Kidney capillary endothelial cell (primary cell): ENCODE data around the gene SLTM.
"Not testable (repeated sequence)": the region's sequence is repeated elsewhere in the genome, so short reads cannot be mapped to it uniquely, and the experiment has no call there.

Source experiments
- DNase-seq: peaks from one replicate; pipeline ENCODE4 v3.0.0-alpha.2; 2018; ENCODE audit warnings: low spot score

Gene SLTM

DNA sequence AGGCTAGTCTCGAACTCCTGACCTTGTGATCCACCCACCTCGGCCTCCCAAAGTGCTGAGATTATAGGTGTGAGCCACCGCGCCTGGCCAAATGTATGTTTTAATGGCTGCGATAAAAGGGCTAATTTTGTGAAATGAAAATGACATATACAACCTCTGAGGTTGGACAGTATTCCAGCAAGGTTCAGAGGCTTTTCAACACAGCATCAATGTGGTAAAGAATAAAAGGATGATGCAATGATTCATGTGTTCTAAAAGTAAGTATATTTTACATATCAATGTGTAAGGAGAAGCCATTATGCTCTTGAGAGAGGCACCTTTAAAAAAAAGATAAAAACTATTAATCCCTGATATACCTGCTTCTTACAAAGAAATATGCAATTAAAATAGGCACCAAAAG is 6.7 kb downstream of the SLTM start:
- DNase-seq = no peak

DNA sequence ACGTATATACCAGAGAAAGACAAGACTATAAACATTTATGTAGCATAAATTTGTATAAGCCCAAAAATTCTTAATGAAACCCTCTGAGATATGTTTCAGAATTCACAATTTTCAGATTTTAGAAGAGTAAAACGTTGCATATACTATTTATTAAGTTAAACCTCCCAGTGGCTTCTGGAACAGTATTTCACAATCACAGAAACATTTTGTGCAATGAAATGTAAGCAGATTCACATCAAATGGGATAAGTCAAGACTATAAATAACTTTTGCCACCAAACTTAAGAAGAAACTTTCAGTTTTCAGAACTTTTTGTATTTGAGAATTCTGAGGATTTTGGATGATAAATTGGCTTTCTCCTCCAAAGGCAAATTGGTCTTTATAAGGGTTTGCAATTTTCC is 9.2 kb downstream of the SLTM start:
- no peak for DNase-seq

DNA sequence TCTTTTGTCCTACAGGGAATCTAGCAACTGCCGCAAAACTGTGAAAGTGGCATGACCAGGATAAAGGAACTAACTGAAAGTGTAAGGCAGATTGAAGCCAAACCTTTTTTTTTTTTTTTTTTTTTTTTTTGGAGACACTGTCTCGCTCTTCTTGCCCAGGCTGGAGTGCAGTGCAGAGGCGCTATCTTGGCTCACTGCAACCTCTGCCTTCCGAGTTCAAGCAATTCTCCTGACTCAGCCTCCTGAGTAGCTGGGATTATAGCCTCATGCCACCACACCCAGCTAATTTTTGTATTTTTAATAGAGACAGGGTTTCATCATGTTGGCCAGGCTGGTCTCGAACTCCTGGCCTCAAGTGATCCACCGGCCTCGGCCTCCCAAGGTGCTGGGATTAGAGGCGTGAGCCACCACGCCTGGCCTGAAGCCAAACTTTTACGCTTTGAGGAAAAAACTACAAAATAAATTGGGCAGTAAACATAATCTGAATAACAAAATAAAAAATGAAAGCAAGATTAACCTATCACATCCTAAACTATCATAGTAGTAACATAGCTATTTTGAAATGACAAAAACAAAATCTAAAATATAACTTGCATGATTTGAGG is 9.7 kb downstream of the SLTM start:
- DNase-seq = no peak

DNA sequence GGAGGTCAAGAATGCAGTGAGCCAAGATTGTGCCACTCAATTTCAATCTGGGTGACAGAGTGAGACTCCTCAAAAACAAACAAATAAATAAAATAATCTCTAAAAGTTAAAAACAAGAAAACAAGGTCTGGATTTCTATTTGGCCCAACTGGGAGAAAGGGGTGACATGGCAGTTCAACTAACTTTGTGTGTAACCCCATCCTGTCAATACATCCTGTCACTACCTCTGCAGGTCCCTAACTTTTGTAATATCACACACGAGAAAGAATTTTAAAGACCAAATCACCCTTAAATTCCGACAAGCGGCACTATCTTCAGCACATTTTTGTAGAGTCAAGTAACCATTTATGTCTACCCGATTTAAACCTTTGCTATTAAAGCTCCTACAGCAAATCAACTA is 10.2 kb downstream of the SLTM start:
- no peak for DNase-seq

DNA sequence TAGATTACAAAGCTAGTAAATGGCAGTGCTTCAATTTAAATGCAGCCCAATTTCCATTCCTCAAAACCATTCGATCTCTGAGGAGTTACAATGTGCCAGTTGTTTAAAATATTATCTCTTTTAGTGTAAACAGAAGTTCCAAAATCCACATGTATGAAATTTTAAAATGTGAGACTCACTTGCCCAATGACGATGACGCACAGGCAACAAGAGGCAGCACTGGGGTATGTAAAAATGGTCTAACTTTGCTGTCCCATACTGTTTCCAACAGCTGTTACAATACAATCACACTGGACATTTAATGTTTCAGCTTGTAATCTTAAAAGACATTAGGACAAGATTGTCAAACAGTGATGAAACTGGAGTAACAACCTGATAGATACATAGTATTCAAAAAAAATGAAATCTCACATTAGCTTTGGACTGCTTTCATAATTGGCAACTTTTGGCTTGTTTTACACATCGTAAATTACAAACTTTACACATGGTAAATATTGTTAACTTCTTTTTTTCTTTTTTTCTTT is 12.2 kb downstream of the SLTM start:
- no peak for DNase-seq

DNA sequence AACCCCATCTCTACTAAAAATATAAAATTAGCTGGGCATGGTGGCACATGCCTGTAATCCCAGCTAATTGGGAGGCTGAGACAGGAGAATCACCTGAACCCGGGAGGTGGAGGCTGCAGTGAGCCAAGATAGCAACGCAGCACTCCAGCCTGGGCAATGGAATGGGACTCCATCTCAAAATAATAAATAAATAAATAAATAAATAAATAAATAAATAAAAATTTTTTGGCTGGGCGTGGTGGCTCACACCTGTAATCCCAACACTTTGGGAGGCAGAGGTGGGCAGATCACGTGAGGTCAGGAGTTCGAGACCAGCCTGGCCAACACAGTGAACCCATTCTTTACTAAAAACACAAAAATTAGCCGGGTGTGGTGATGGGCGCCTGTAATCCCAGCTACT is 13.0 kb downstream of the SLTM start:
- DNase-seq = not testable (repeated sequence)

DNA sequence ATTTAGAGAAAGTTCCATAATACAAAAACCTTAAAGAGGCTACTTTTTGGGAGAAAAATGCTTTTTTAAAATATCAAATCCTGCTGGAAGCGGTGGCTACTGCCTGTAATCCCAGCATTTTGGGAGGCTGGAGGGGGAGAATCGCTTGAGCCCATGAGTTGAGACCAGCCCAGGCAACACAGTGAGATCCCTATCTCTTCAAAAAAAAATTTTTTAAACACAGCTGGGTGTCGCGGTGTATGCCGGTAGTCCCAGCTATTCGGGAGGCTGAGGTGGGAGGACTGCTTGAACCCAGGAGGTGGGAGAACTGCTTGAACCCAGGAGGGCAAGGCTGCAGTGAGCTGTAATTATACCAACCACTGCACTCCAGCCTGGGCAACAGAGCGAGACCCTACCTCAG is 14.2 kb downstream of the SLTM start:
- no peak for DNase-seq

DNA sequence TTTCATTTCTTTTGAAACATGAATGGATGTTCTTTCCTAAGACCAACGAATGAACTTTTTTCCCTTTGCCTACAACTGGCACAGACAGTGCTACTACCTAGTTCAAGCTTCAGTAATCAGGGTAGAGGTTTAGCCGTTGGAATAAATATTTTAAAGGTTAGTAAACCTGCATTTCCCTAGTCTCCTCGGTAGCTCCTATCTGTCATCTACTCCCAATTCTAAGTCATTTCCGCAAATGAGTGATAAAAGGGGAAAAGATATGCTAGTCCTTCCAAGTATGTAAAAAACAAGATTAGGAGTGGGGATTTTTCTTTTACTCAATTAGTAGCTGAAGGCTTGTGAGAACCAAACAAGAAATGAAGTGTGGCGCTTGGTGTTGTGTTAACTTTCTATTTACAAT is 15.2 kb downstream of the SLTM start:
- DNase-seq = no peak

DNA sequence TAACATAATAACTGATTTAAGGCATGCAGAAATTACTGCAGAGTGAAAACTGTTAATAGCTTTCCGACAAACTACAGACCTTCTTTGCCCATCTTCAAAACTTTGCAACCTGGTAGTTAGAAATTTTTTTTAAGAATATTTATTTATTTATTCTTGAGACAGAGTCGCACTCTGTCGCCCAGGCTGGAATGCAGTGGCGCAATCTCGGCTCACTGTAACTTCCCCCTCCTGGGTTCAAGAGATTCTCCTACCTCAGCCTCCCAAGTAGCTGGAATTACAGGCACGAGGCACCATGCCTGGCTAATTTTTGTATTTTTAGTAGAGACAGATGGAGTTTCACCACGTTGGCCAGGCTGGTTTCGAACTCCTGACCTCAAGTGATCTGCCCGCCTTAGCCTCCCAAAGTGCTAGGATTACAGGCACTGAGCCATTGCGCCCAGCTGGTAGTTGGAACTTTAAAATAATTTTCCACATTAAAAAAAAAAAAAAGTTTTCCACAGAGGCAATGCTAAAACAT is 15.8 kb downstream of the SLTM start:
- DNase-seq = not testable (repeated sequence)

DNA sequence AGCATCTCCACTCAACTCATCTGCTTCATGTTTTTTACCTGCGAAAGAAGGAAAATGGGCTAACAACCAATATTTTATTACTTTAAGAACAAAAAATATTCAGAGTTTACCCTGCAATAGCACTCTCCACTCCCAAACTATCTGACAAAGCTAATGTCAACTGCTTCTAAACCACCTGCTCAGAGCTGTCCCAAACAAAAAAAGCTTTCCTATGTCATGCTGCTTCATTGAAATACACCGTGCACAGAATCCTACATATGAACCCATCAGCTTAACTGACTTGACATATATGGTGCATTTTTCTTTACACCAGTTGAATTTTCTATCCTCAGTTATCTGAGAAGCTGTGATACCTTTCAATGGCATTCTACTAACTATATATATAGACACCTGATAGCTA is 16.5 kb downstream of the SLTM start:
- DNase-seq = no peak

DNA sequence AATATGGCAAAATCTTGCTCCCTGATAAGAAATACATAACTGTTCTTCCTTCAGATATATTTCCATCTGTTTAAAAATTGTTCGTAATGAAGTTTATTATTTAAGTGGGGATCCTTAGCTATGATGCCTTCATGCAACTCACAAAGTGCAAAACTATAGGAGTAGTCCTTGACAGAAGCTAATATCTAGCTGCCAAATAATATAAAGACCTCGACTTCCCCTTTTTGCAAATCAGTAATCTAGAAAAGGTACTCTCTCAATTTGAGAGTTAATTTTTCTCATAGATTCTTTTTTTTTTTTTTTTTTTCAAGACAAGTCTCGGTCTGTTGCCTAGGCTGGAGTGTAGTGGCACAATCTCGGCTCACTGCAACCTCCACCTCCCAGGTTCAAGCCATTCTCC is 23.0 kb downstream of the SLTM start:
- DNase-seq = no peak

DNA sequence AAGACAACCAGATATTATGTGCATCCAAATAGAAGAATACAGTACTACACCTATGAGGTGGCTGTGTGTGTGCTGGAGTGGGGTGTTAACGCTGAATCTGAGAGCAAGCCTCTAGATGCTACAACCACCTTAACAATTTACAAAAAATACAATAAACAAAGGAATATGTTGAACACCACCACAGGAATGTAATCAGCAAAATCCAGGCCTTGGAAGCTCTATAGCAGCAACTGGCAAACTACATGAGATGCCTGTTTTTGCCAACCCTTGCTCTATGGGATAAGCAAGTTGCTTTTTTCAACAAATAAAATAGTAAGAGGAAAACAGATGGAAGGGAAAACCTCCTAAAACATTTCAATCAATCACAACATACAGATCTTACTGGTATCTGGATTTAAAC is 23.9 kb downstream of the SLTM start:
- DNase-seq = no peak

DNA sequence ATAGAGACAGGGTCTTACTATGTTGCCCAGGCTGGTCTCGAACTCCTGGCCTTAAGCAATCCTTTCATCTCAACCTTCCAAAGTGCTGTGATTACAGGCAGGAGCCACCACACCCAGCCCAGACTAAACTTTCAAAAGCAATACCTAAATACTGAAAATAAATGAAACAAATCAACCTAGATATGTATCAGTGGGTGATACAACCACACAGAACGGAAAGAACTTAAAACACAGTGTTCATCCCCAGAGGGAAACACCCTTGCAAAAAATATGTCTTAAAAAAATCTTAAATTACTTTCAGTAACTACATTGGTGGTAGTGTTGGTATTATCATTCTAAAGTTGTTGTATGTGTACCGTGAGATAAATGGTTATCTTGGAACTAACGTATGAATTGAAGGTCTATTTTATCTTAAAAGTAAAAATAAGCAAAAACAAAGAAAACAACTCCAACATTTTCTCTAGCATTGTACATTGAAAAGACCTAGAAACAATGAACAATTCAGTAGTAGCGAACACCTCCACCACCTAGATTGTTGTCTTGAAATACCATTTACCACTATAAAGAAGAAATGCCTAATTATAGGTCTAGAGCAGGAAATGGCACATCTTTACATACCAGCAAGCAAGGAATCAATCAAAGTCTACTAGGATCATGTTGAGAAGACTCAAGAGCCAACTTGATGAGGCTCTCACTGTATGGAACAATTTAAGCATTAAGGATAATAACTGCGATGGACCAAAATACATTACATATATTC is 24.7 kb downstream of the SLTM start:
- no peak for DNase-seq

DNA sequence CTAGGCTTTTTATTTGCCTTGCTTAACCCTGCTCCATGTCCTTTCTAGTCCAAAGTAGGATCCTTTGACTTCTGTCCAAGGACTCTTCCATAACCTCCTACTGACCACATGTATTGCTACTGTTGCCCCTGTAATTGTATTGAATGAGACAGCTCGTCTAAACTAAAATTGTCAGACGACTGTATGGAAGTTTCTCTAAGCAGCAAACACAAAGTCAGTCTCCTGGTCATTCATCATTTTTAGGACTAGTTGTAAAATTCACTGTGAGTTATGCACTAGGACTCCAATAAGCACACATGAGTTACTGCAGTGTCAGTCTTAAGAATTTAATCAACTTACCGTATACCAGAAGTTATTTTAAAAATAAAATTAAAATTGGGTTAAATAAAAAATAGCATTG is 32.8 kb downstream of the SLTM start:
- no peak for DNase-seq

DNA sequence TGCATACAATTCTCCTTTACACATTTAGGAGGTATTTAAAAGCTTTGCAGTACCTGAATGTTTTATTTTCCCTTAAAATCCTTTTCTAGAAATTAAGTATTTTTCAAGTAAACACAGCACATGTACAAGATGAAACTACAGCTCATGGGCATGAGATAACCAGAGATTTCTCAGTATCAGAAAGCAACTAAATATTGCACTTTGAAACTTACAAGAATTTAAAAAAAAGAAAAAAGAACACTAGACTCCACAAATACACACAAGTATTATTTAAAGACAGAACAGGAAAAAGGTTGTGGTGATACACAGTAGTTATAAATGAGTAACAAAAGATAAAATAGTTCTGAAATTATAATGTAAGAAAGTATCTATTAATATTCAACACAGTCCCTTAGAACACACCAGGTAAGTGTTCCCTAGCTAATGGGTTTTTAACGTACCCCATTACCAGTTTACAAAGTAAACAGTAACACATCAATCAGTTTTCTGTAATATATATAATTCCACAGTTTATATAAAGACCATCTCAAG is 35.3 kb downstream of the SLTM start:
- DNase-seq = no peak

DNA sequence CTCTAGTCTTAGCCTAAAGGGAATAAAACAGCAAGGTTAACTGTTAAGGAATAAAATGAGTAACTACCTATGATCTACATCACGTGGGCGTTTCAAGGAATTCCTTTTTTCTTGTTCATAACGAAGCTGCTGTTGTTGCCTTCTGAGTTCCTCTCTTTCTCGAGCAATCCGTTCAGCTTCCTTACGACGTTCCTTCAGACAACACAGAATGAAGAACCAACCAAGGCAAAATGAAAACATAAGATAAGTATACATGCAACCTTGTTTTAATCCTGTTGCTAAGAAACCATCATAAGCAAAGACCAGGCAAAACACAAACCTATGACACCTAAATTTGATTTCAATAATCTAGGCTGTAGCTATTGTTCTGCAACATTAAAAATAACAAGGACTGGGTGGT is 44.1 kb downstream of the SLTM start:
- no peak for DNase-seq

DNA sequence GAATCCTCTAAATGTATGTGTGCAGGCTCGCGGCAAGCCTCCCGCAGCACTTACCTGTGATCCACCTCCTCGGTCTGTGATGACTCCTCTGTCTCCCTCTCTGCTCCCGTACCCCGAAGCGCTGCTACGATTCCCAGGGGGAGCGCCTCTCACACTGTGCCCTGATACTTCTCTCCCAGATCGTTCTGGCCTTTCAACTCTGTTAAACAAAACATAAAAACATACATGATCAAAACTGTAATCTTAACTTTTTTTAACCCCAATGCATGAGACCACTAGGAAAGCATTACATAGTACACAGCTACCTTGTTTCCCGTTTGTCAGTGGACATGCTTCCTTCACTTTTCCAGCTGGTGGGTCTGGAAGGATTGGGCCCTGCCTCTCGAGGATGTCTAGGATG is 46.6 kb downstream of the SLTM start:
- DNase-seq = no peak

DNA sequence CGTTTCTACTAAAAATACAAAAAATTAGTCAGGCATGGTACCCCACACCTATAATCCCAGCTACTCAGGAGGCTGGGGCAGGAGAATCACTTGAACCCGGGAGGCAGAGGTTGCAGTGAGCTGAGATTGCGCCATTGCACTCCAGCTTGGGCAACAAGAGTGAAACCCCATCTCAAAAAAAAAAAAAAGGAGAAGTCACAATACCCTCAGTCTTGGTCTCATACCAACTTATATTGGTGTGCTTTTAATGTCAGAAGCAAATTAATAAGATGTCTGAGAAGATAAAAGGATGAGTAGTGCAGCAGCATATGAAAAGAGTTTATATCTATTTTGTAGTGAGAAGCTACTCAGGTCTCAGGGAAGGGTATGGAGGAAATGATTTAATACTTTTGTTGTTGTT is 49.6 kb downstream of the SLTM start:
- DNase-seq = not testable (repeated sequence)

DNA sequence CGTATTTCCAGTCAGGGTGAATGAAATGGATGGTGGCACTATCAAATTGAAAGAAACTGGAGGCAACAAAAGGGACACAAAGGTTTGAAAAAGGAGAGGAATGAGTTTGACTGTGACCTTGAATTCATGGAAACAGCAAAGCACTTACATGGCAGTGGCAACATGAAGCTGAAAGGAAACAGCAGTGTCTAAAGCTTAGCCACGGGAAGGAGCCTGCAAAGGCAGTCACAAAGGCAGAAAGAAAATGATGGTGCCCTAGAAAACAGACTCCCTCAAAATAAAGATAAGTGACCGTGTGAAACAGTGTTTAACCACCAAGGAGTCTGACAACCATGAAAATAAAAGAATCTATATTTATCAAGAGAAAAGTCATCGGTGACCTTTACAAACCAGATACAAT is 51.2 kb downstream of the SLTM start:
- no peak for DNase-seq

DNA sequence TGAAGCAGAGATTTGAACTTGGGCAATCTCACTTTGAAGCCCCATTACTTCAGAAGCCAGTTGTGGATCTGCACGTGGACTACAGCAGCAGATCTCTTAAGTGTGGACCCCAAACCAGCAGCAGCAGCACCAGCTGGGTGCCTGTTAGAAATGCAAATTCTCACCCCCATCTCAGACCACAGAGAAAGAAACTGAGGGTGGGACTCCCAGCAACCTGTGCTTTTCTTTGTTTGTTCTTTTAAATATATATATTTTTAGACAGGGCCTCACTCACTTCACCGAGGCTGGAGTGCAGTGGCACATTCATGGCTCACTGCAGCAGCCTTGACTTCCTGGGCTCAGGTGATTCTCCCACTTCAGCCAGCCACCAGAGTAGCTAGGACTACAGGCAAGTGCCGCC is 53.2 kb downstream of the SLTM start:
- no peak for DNase-seq

DNA sequence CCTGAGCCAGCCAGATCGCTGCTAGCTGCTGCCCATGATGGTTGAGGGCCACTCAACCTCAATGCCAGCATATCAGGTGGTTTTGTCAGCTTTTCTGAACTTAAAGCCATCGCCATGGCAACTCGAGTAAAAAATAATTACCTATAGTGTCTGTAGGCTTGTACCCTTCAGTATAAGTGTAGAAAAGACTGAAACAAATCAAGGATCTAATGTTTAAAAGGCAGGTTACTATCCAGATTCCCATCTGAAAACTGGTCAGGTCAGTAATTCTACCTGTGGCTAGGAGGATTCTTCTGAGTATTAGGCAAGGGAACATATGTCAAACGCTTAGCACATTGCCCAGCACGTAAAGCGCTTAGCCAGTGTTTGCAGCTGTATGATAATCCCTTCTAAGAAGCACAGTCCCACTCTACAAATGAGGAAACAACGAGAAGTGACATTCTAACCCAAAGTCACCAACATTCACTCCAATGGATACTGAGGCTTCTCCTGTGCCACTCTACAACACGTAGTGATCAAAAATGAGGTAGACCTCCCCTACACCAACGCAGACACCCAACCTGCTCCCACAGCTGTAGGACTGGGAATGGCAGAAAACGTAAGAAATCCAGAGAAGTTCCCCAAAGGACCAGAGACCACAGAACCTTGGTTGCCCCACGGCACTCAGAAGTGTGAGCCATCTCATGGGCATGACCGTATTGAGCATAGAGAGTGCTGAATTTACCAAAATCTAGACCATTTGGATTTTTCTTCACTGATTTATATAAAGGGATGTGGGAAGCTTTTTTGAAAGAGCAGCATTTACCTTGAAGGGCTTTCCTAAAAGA is 55.3 kb downstream of the SLTM start:
- no peak for DNase-seq

DNA sequence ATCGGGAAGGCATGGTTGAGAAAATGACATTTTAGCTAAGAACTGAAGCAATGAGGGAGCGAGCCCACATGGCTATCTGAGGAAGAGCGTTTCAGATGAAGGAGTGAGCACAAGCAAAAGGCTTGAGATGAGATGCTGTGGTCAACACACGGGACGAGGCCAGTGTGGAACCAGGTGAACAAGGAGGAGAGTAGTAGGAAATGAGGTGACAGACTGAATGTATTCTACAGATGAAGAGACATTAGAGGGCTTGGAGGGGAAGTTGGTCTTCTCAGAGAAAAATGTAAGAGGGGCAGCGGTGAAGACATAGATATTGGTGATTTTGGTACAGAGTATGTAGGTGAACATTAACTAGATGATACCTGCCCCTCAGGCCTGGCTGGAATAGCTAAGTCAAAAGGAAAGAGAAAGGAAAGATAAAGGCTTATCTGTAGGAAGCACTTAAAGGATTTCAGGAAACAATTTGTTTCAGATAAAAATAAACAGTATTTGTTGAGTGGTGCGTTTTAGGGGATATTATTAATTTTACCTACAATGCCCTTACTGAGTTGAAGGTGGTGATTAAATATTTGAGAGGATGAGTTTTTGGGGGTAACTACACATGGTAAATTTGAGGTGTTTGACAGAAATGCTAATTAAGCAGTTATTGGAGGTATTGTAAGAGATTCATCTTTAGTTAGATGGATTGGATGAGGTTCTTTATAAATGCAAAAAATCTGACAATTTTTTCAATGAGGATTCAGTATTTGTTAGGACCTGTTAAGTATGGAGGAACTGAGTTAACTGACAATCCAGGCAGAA is 57.0 kb downstream of the SLTM start:
- DNase-seq = no peak
